HL-60 (cell line): ENCODE results near the gene BRWD1.

Experiments
- POLR2AphosphoS5 ChIP-seq: IDR thresholded peaks from 2 replicates; pipeline ENCODE4 v1.6.1; 2012; ENCODE audit warnings: low read depth
- SPI1 ChIP-seq: IDR thresholded peaks from 2 replicates; pipeline ENCODE4 v1.6.1; 2012; ENCODE audit warnings: low read depth, mild to moderate bottlenecking, borderline replicate concordance
- TF ChIP-seq, protein P1 (sequence below): IDR thresholded peaks from one replicate; pipeline ENCODE4 v1.5.1; 2011; ENCODE audit warnings: low read length, control low read depth, inconsistent platforms; ENCODE audit not compliant: insufficient read depth
- TF ChIP-seq, protein P2 (sequence below): IDR thresholded peaks from 2 replicates; pipeline ENCODE4 v1.6.1; 2012; ENCODE audit warnings: low read depth; ENCODE audit not compliant: insufficient replicate concordance

GRCh38 chr21:39232861-39233291 lies 80.6 kb downstream of the BRWD1 start:
- TF ChIP-seq, protein P1, sequence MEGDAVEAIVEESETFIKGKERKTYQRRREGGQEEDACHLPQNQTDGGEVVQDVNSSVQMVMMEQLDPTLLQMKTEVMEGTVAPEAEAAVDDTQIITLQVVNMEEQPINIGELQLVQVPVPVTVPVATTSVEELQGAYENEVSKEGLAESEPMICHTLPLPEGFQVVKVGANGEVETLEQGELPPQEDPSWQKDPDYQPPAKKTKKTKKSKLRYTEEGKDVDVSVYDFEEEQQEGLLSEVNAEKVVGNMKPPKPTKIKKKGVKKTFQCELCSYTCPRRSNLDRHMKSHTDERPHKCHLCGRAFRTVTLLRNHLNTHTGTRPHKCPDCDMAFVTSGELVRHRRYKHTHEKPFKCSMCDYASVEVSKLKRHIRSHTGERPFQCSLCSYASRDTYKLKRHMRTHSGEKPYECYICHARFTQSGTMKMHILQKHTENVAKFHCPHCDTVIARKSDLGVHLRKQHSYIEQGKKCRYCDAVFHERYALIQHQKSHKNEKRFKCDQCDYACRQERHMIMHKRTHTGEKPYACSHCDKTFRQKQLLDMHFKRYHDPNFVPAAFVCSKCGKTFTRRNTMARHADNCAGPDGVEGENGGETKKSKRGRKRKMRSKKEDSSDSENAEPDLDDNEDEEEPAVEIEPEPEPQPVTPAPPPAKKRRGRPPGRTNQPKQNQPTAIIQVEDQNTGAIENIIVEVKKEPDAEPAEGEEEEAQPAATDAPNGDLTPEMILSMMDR = no peak
- TF ChIP-seq, protein P2, sequence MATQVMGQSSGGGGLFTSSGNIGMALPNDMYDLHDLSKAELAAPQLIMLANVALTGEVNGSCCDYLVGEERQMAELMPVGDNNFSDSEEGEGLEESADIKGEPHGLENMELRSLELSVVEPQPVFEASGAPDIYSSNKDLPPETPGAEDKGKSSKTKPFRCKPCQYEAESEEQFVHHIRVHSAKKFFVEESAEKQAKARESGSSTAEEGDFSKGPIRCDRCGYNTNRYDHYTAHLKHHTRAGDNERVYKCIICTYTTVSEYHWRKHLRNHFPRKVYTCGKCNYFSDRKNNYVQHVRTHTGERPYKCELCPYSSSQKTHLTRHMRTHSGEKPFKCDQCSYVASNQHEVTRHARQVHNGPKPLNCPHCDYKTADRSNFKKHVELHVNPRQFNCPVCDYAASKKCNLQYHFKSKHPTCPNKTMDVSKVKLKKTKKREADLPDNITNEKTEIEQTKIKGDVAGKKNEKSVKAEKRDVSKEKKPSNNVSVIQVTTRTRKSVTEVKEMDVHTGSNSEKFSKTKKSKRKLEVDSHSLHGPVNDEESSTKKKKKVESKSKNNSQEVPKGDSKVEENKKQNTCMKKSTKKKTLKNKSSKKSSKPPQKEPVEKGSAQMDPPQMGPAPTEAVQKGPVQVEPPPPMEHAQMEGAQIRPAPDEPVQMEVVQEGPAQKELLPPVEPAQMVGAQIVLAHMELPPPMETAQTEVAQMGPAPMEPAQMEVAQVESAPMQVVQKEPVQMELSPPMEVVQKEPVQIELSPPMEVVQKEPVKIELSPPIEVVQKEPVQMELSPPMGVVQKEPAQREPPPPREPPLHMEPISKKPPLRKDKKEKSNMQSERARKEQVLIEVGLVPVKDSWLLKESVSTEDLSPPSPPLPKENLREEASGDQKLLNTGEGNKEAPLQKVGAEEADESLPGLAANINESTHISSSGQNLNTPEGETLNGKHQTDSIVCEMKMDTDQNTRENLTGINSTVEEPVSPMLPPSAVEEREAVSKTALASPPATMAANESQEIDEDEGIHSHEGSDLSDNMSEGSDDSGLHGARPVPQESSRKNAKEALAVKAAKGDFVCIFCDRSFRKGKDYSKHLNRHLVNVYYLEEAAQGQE = no peak
- TF ChIP-seq POLR2AphosphoS5 = no peak
- TF ChIP-seq SPI1 = no peak
